GM23248 (cell line): Measurements from ENCODE around the gene LAMP5. TPM values are rescaled to one million over a fixed set of nuclear protein-coding genes. Genes with fewer than 3 reads are reported as not detected.

ENCODE experiments used
- DNase-seq: peaks from one replicate; pipeline ENCODE4 v3.0.0-alpha.2; 2015
- H2AFZ ChIP-seq: fragments of 200-600 bp; sonication (generic); 2 replicates; pipeline ENCODE4 v1.6.1; 2016; ENCODE audit warnings: antibody characterized with exemption
- H3F3A ChIP-seq: fragments of 200-600 bp; sonication (generic); 2 replicates; pipeline ENCODE4 v1.6.1; 2016; ENCODE audit warnings: mild to moderate bottlenecking, antibody characterized with exemption, mixed run types; ENCODE audit not compliant: insufficient read depth
- H3K27ac ChIP-seq: fragments of 200-600 bp; sonication (generic); 2 replicates; pipeline ENCODE4 v1.5.1; 2016; ENCODE audit warnings: mild to moderate bottlenecking
- H3K27me3 ChIP-seq: fragments of 200-600 bp; sonication (generic); replicated peaks from 2 replicates; pipeline ENCODE4 v1.6.1; 2016; ENCODE audit warnings: mild to moderate bottlenecking; ENCODE audit not compliant: insufficient read depth
- H3K36me3 ChIP-seq: fragments of 200-600 bp; sonication (generic); 2 replicates; pipeline ENCODE4 v1.6.1; 2016; ENCODE audit warnings: low read depth, mild to moderate bottlenecking
- H3K4me1 ChIP-seq: fragments of 200-600 bp; sonication (generic); 2 replicates; pipeline ENCODE4 v1.6.1; 2016; ENCODE audit warnings: mild to moderate bottlenecking; ENCODE audit not compliant: insufficient read depth
- H3K4me2 ChIP-seq: fragments of 200-600 bp; sonication (generic); one replicate; pipeline ENCODE4 v1.6.1; 2016; ENCODE audit warnings: mild to moderate bottlenecking; ENCODE audit not compliant: unreplicated experiment
- H3K4me3 ChIP-seq: fragments of 200-600 bp; sonication (generic); 2 replicates; pipeline ENCODE4 v1.5.1; 2016; ENCODE audit warnings: mild to moderate bottlenecking
- H3K79me2 ChIP-seq: fragments of 200-600 bp; sonication (generic); 2 replicates; pipeline ENCODE4 v1.6.1; 2016; ENCODE audit warnings: mild to moderate bottlenecking; ENCODE audit not compliant: insufficient read depth
- H3K9ac ChIP-seq: fragments of 200-600 bp; sonication (generic); 2 replicates; pipeline ENCODE4 v1.6.1; 2016; ENCODE audit warnings: mild to moderate bottlenecking
- H3K9me2 ChIP-seq: fragments of 200-600 bp; sonication (generic); 2 replicates; pipeline ENCODE4 v1.6.1; 2016; ENCODE audit warnings: mixed run types, mild to moderate bottlenecking, moderate library complexity; ENCODE audit not compliant: insufficient read depth
- H3K9me3 ChIP-seq: fragments of 200-600 bp; sonication (generic); one replicate; pipeline ENCODE4 v1.6.1; 2017; ENCODE audit warnings: low read depth
- H4K20me1 ChIP-seq: fragments of 200-600 bp; sonication (generic); 2 replicates; pipeline ENCODE4 v1.6.0; 2016; ENCODE audit not compliant: insufficient read depth
- EZH2 ChIP-seq: fragments of 200-600 bp; sonication (generic); IDR thresholded peaks from 2 replicates; pipeline ENCODE4 v1.6.1; 2018; ENCODE audit warnings: antibody characterized with exemption, mild to moderate bottlenecking; ENCODE audit not compliant: insufficient read depth, poor library complexity, severe bottlenecking
- EZH2phosphoT487 ChIP-seq: fragments of 200-600 bp; sonication (generic); IDR thresholded peaks from 2 replicates; pipeline ENCODE4 v1.6.1; 2018; ENCODE audit warnings: antibody characterized with exemption, moderate library complexity, mild to moderate bottlenecking, low read depth; ENCODE audit not compliant: insufficient read depth
- WGBS, 2 experiments: methylation state at CpG; one replicate each; pipeline ENCODE4 v1.1.6; 2015 to 2017; ENCODE audit warnings: low lambda C conversion rate in 2 of 2, low coverage in 1 of 2; ENCODE audit errors: missing lambda C conversion rate in 2 of 2; 5-methylcytosine and 5-hydroxymethylcytosine counted together
- in situ Hi-C: fragments of 300-500 bp; cut with MboI; formaldehyde crosslinking; loops from 2 replicates; pipeline ENCODE4 v1.15.0; 2020
- polyA plus RNA-seq: library from polyadenylated mRNA; unstranded; fragments of >200 nt; fragmentation: Nextera tagmentation; extraction: Ambion mirVana; gene quantifications from 2 replicates; pipeline ENCODE4 v1.2.1, GENCODE V29; 2016
- total RNA-seq: library from RNA; depleted of rRNA; stranded (reverse); fragments of >200 nt; shearing (Covaris generic); gene quantifications from 2 replicates; pipeline ENCODE4 v1.2.3, GENCODE V29; 2014

LAMP5 gene
- total and polyA plus RNA-seq, 2 experiments from 2014 or later: 0.11 TPM; not detected in 1

- Histone ChIP-seq H3K27me3 (0 out of 2 replicates have a peak, but pooled peaks cover 4% of the 10 kb centered on the region), H3K4me1 (no peaks in the 10 kb centered on the region), H3K4me2 (no peak overlapping the region), H3K9me3 (no peaks in the 10 kb centered on the region), H3K9me2 (no peaks in the 10 kb centered on the region), H3K27ac (no peak overlapping the region), H3K9ac (no peak overlapping the region), H2AFZ (no peak overlapping the region), H3K4me3 (no peak overlapping the region), H3K36me3 (no peaks in the 10 kb centered on the region), H3K79me2 (no peaks in the 10 kb centered on the region), H4K20me1 (no peaks in the 10 kb centered on the region; the same call in 1 of the 2 replicates), H3F3A (no peaks in the 10 kb centered on the region)
- in situ Hi-C loops: no loop called here
- 54 to 55% methylated on average over 2 of the region's 2 CpGs for WGBS, 2 experiments
- no peak for DNase-seq
- no peak for TF ChIP-seq EZH2
- no peak for TF ChIP-seq EZH2phosphoT487
These were observed 20.6 kb upstream of the LAMP5 start for GRCh38 chr20:9493803-9494202.

DNA sequence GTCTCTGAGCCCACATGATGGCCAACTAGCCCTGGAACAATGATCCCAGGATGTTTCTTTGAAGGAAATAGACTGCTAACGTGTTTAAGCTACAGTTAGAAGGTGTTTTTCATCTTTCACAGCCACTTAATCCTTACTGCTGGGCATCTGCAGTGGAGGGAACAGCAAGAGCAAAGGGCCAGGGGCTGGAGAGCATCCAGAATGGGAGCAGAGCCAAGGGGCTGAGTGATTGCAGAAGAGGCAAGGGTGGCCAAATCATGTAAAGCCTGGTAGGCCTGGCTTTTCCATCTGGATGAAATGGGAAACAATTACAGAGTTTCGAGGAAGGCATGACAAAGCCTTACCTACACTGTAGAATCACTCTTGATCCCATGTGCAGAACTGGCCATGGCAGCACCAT is 18.7 kb upstream of the LAMP5 start:
- in situ Hi-C loops: no loop called here
- TF ChIP-seq EZH2phosphoT487: no peak
- TF ChIP-seq EZH2: no peak
- Histone ChIP-seq H3K36me3 (no peaks in the 10 kb centered on the region), H3K4me3 (no peak overlapping the region), H4K20me1 (no peaks in the 10 kb centered on the region), H3K27ac (no peak overlapping the region), H3K4me1 (no peaks in the 10 kb centered on the region), H3K9me2 (no peaks in the 10 kb centered on the region), H3K27me3 (no peaks in the 10 kb centered on the region; the same call in 1 of the 2 replicates), H3K4me2 (no peak overlapping the region), H3K9me3 (no peaks in the 10 kb centered on the region), H3K9ac (no peak overlapping the region), H2AFZ (no peak overlapping the region), H3K79me2 (no peaks in the 10 kb centered on the region), H3F3A (no peaks in the 10 kb centered on the region)
- DNase-seq: no peak
- 0 to 3% methylated on average over 2 of the region's 2 CpGs for WGBS, 2 experiments

DNA sequence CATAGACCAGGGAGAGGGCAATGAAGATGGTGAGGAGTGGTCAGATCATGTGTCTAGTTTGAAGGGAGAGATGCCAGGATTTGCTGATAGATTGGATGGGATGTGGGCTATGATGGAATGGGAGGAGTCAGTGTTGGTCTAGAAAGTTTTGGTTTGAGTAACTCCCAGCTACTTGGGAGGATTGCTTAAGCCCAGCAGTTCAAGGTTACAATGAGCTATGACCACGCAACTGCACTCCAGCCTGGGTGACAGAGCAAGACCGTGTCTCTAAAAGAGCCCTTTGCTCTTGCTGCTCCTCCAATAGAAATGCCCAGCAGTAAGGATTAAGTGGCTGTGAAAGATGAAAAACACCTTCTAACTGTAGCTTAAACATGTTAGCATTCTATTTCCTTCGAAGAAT is 18.2 kb upstream of the LAMP5 start:
- 22 to 24% methylated on average over 3 of the region's 3 CpGs for WGBS, 2 experiments
- DNase-seq: no peak
- in situ Hi-C loops: no loop called here
- H2AFZ ChIP-seq: no peak overlapping the region
- no peaks in the 10 kb centered on the region for H3K9me3 ChIP-seq
- H3K9me2 ChIP-seq: no peaks in the 10 kb centered on the region
- H3K79me2 ChIP-seq: no peaks in the 10 kb centered on the region
- no peak overlapping the region for H3K9ac ChIP-seq
- no peaks in the 10 kb centered on the region for H3K4me1 ChIP-seq
- no peaks in the 10 kb centered on the region for H3K36me3 ChIP-seq
- TF ChIP-seq EZH2phosphoT487 (no peak), EZH2 (no peak)
- H3K4me2 ChIP-seq: no peak overlapping the region
- no peak overlapping the region for H3K27ac ChIP-seq
- H3F3A ChIP-seq: no peaks in the 10 kb centered on the region
- H3K27me3 ChIP-seq: no peaks in the 10 kb centered on the region; the same call in 1 of the 2 replicates
- no peak overlapping the region for H3K4me3 ChIP-seq
- no peaks in the 10 kb centered on the region for H4K20me1 ChIP-seq

- no peaks in the 10 kb centered on the region for H3K4me1 ChIP-seq
- WGBS, 2 experiments: 22 to 38% methylated on average over 4 of the region's 4 CpGs
- in situ Hi-C loops: no loop called here
- H3K4me2 ChIP-seq: no peak overlapping the region
- no peak overlapping the region for H3K9ac ChIP-seq
- H3K9me3 ChIP-seq: no peaks in the 10 kb centered on the region
- peaks cover 2% of the 10 kb centered on the region; the same call in 1 of the 2 replicates for H3K27me3 ChIP-seq
- no peaks in the 10 kb centered on the region for H3K9me2 ChIP-seq
- no peak overlapping the region for H3K27ac ChIP-seq
- no peak for TF ChIP-seq EZH2phosphoT487
- TF ChIP-seq EZH2: no peak
- peak; percentile 36 for DNase-seq
- no peaks in the 10 kb centered on the region for H3K79me2 ChIP-seq
- H2AFZ ChIP-seq: no peak overlapping the region
- H3F3A ChIP-seq: no peaks in the 10 kb centered on the region
- H4K20me1 ChIP-seq: no peaks in the 10 kb centered on the region
- H3K4me3 ChIP-seq: no peak overlapping the region
- no peaks in the 10 kb centered on the region for H3K36me3 ChIP-seq
These were observed 16.1 kb upstream of the LAMP5 start for GRCh38 chr20:9498322-9498721.
